ENCODE results near the gene ETV3L.

ETV3L gene

GRCh38 chr1:157132111-157132510 is 32.5 kb upstream of the ETV3L start:
- no peak for DNase-seq (ENCODE audit: low read depth in 2 of 2)

GRCh38 chr1:157131281-157131680 is 31.7 kb upstream of the ETV3L start:
- DNase-seq (ENCODE audit: low read depth in 2 of 2), result no peak

- no peak for DNase-seq (ENCODE audit: low read depth in 2 of 2)
Observed at GRCh38 chr1:157124855-157125254, 25.2 kb upstream of the ETV3L start.

GRCh38 chr1:157119448-157119847 is 19.8 kb upstream of the ETV3L start:
- no peak for DNase-seq (ENCODE audit: low read depth in 2 of 2)

- no peak for DNase-seq (ENCODE audit: low read depth in 2 of 2)
Observed at GRCh38 chr1:157119008-157119407, 19.4 kb upstream of the ETV3L start.

GRCh38 chr1:157117527-157118057 is 18.0 kb upstream of the ETV3L start:
- no peak for DNase-seq (ENCODE audit: low read depth in 2 of 2)

GRCh38 chr1:157116737-157117103 is 17.1 kb upstream of the ETV3L start:
- DNase-seq (ENCODE audit: low read depth in 2 of 2), result no peak

- no peak for DNase-seq (ENCODE audit: low read depth in 2 of 2)
Observed at GRCh38 chr1:157115851-157116736, 16.5 kb upstream of the ETV3L start.

- DNase-seq (ENCODE audit: low read depth in 2 of 2), result no peak
Observed at GRCh38 chr1:157115429-157115838, 15.8 kb upstream of the ETV3L start.

GRCh38 chr1:157114183-157115121 is 14.8 kb upstream of the ETV3L start:
- no peak for DNase-seq (ENCODE audit: low read depth in 2 of 2)

GRCh38 chr1:157113631-157114030 is 14.0 kb upstream of the ETV3L start:
- no peak for DNase-seq (ENCODE audit: low read depth in 2 of 2)

GRCh38 chr1:157113106-157113505 is 13.5 kb upstream of the ETV3L start:
- no peak for DNase-seq (ENCODE audit: low read depth in 2 of 2)

- DNase-seq (ENCODE audit: low read depth in 2 of 2), result no peak
Observed at GRCh38 chr1:157112186-157112867, 12.7 kb upstream of the ETV3L start.

GRCh38 chr1:157111396-157112165 is 12.0 kb upstream of the ETV3L start:
- no peak for DNase-seq (ENCODE audit: low read depth in 2 of 2)

- DNase-seq (ENCODE audit: low read depth in 2 of 2), result no peak
Observed at GRCh38 chr1:157110686-157111085, 11.1 kb upstream of the ETV3L start.

- DNase-seq (ENCODE audit: low read depth in 2 of 2), result no peak
Observed at GRCh38 chr1:157110003-157110402, 10.4 kb upstream of the ETV3L start.

GRCh38 chr1:157108448-157108847 is 8.8 kb upstream of the ETV3L start:
- no peak for DNase-seq (ENCODE audit: low read depth in 2 of 2)

- DNase-seq (ENCODE audit: low read depth in 2 of 2), result no peak
Observed at GRCh38 chr1:157107702-157108101, 8.1 kb upstream of the ETV3L start.

- DNase-seq (ENCODE audit: low read depth in 2 of 2), result no peak
Observed at GRCh38 chr1:157106813-157107189, 7.2 kb upstream of the ETV3L start.

- peak; percentile 14 to 22 for DNase-seq (ENCODE audit: low read depth in 2 of 2)
Observed at GRCh38 chr1:157105988-157106812, 6.6 kb upstream of the ETV3L start.
